Omental fat pad (tissue), 4 donors: ENCODE measurements around the gene TCF3. TPM values are rescaled to one million over a fixed set of nuclear protein-coding genes. Genes with fewer than 3 reads are reported as not detected.
"Not testable (repeated sequence)": the region's sequence is repeated elsewhere in the genome, so short reads cannot be mapped to it uniquely, and the experiment has no call there.

ENCODE experiments used
- ATAC-seq: fragments of 150-250 bp; one replicate; pipeline ENCODE4 v1.9.1; 2016; ENCODE audit warnings: mild to moderate bottlenecking, moderate library complexity; ENCODE audit not compliant: low FRiP score
- DNase-seq: peaks from one replicate; pipeline ENCODE4 v3.0.0-alpha.2; 2019; ENCODE audit warnings: low spot score
- total RNA-seq, 4 donors: library from RNA; depleted of rRNA; stranded (reverse); fragments of >200 nt; gene quantifications; one replicate each; pipeline ENCODE4 v1.1.0, GENCODE V29; 2016
- TF ChIP-seq, protein P1 (sequence below), 3 donors: fragments of 450-650 bp; IDR thresholded peaks; one replicate each; pipeline ENCODE4 v1.5.1; 2016 to 2017; ENCODE audit warnings: antibody characterized with exemption in 3 of 3, mild to moderate bottlenecking in 3 of 3, moderate library complexity in 2 of 3

The TCF3 gene
- total RNA-seq, 4 donors from 2014 or later = 24.2 to 46.6 (median 40.4) TPM

DNA sequence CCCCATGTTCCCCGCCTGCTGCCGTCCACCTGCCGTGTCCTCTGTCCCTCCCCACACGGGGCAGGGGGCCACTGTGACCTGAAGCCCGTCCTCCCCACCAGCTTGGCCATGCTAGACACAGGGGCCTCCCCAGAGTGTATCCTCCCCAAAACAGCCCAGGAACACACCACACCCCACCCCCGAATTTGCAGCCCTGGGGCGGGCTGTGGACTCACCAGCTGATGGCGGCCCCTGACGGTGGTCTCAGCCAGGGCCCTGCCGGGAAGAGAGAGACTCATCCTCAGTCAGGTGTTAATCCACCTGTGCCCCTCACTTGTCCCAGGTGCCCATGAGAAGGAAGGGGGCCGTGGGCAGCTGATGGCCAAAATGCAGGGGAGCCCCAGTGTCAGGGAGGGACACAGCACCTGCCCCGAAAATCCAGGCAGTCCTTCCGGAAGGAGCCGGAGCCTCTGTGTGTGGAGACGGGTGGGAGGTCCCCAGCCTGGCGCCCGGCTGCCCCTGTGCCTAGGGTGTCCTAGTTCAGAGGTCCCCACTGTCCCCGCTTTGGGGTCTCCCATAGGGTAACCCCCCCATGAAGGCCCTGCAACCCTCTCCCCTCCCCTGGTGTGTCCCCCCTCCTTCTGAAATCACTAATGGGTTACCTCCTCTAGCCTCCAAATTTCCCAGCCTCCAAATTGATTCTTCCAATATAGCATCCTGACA lies 39.3 kb upstream of the TCF3 start:
- DNase-seq (no peak), ATAC-seq (no peak)
- TF ChIP-seq, protein P1, sequence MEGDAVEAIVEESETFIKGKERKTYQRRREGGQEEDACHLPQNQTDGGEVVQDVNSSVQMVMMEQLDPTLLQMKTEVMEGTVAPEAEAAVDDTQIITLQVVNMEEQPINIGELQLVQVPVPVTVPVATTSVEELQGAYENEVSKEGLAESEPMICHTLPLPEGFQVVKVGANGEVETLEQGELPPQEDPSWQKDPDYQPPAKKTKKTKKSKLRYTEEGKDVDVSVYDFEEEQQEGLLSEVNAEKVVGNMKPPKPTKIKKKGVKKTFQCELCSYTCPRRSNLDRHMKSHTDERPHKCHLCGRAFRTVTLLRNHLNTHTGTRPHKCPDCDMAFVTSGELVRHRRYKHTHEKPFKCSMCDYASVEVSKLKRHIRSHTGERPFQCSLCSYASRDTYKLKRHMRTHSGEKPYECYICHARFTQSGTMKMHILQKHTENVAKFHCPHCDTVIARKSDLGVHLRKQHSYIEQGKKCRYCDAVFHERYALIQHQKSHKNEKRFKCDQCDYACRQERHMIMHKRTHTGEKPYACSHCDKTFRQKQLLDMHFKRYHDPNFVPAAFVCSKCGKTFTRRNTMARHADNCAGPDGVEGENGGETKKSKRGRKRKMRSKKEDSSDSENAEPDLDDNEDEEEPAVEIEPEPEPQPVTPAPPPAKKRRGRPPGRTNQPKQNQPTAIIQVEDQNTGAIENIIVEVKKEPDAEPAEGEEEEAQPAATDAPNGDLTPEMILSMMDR (IDR thresholded peaks at IDR 0.05) = no peak

DNA sequence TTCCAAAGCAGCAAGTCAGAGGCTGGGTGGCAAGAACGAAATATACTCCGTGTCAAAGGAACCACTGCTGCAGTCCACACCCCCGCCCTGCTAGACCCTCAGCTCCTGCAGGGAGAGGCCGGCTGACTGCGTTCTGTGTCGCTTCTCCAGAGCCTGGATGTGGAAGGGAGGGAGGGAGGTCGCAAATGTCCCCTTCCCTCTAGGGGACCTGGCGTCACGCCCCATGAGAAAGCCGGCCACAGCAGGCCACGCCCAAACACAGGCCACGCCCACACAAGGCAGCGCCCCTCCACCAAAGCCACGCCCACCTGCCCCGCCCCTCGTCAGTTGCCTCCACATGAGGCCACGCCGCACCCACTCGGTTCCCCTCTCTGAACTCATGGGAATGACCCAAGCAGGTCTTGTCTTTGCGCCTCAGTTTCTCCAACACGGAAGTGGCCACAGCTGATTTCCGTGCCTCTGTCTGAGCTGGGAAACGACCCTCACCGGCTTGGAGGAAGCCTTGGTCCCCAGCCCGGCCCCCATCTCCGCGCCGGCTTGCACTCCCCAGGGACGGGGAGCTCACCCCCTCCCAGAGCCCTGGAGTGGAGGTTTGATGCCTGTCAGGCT lies 38.4 kb upstream of the TCF3 start:
- TF ChIP-seq, protein P1 (IDR thresholded peaks at IDR 0.05) = no peak
- no peak for DNase-seq
- ATAC-seq = no peak

DNA sequence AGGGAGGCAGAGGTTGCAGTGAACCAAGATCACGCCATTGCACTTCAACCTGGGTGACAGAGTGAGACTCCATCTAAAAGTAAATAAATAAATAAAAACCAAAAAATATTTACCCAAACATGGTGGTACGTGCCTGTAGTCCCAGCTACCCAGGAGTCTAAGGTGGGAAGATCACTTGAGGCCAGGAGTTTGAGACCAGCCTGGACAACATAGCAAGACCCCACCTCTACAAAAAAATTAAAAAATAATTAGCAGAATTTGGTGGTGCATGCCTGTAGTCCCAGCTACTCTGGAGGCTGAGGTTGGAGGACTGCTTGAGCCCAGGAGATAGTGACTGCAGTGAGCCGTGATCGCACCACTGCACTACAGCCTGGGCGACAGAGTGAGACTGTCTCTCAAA lies 33.4 kb upstream of the TCF3 start:
- not testable (repeated sequence) for DNase-seq, ATAC-seq

DNA sequence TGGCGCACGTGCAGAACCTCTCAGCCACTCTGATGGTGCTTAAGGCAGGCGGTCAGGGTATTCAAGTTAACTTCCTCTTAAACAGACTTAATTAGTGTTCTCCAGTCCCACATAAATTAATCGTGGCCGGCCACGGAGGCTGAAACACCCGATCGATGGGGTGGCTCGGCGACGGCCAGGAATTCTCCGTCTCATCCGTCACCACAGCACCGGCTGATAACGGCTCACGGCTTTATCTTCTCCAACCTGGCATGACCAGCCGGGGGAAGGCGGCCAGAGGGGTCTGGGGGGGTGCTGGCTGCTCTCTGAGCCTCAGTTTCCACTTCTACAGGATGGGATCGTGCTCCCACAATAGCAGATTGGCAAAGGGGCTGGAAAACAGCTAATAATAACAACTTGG lies 32.6 kb upstream of the TCF3 start:
- DNase-seq (no peak), ATAC-seq (no peak)
- TF ChIP-seq, protein P1 (IDR thresholded peaks at IDR 0.05) = no peak

DNA sequence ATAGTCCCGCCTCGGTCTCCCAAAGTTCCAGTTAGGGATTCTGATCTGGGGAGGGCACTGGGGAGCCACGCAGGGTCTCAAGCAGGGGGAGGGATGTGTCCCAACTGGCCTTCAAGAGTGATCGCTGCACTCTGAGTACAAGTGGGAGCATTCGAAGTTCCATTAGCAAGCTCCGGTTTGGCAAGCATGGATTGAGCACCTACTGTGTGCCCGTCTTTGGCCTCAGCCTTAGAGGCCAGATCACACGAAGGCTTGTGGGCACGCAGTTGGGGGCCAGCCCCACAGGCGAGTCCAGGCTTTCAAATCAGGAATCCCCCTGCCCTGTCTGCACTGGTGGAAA lies 32.1 kb upstream of the TCF3 start:
- DNase-seq (no peak), ATAC-seq (no peak)

DNA sequence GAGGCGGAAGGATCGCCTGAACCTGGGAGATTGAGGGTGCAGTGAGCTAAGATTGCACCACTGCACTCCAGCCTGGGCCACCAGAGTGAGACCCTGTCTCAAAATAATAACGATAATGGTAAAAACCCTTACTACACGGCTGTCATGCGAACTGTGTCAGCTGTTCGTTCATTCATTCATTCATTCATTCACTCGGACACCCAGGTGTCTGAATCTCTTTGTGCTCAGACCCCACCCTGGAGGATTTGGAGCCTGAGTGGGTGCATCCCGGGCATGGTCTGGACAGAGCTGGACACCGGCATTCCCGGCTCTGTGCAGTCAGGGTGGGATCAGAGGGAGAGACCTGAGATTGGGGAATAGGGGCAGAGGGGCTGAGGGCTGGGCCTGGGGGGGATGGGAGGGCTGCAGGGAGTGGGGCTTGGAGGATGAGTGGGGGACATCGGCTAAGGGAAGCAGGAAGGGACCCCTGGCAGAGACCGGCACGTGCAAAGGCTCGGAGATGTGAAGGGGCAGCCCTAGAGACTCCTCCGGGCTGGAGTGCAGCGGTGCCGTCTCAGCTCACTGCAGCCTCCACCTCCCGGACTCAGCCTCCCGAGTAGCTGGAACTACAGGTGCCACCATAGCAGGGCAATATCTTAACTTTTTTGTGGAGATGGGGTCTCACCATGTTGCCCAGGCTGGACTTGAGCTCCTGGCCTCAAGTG lies 31.6 kb upstream of the TCF3 start:
- ATAC-seq = no peak
- TF ChIP-seq, protein P1 (IDR thresholded peaks at IDR 0.05) = no peak
- no peak for DNase-seq

More for the DNA sequence above, 32.1 kb upstream of the TCF3 start:
- TF ChIP-seq, protein P1 (IDR thresholded peaks at IDR 0.05) = no peak

DNA sequence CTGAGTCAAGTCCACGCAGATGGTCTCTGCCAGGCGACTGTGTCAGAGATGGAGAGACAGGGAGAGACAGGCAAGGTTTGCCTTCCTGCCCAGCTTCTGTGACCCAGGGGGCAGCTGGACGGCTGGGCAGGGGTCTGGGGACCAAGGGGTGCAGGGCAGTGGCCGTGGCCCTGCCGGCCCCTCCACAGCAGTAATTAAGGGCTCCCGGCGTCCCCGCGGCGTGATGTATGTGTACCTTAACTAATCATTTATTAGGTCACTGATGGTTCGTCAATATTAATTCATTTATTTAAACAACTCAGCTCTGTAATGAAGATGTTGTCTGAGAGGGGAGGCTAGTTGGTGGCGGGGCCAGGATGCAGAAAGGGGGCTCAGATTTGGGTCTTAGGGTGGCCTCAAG lies 28.6 kb upstream of the TCF3 start:
- TF ChIP-seq, protein P1 (IDR thresholded peaks at IDR 0.05) = no peak
- DNase-seq (no peak), ATAC-seq (no peak)
